Uterus (tissue), 2 donors: Measurements from ENCODE around the gene CTIF.
"Not testable (repeated sequence)": the region's sequence is repeated elsewhere in the genome, so short reads cannot be mapped to it uniquely, and the experiment has no call there.

ENCODE experiments used
- POLR2A ChIP-seq, 2 donors: fragments of 450-650 bp; IDR thresholded peaks; one replicate each; pipeline ENCODE4 v1.6.1; 2016; ENCODE audit warnings: antibody characterized with exemption in 2 of 2, mild to moderate bottlenecking in 1 of 2, moderate library complexity in 1 of 2
- TF ChIP-seq, protein P1 (sequence below), 4 experiments: fragments of 200-600 bp in 2 of 4; fragments of 450-650 bp in 2 of 4; sonication (generic) in 2 of 4; IDR thresholded peaks; one replicate each; pipeline ENCODE4 v1.5.1; 2016 to 2019; ENCODE audit warnings: antibody characterized with exemption in 4 of 4, mild to moderate bottlenecking in 2 of 4, moderate library complexity in 1 of 4

- TF ChIP-seq, protein P1, sequence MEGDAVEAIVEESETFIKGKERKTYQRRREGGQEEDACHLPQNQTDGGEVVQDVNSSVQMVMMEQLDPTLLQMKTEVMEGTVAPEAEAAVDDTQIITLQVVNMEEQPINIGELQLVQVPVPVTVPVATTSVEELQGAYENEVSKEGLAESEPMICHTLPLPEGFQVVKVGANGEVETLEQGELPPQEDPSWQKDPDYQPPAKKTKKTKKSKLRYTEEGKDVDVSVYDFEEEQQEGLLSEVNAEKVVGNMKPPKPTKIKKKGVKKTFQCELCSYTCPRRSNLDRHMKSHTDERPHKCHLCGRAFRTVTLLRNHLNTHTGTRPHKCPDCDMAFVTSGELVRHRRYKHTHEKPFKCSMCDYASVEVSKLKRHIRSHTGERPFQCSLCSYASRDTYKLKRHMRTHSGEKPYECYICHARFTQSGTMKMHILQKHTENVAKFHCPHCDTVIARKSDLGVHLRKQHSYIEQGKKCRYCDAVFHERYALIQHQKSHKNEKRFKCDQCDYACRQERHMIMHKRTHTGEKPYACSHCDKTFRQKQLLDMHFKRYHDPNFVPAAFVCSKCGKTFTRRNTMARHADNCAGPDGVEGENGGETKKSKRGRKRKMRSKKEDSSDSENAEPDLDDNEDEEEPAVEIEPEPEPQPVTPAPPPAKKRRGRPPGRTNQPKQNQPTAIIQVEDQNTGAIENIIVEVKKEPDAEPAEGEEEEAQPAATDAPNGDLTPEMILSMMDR (IDR thresholded peaks at IDR 0.05) = not testable (repeated sequence)
- not testable (repeated sequence) for TF ChIP-seq POLR2A (IDR thresholded peaks at IDR 0.05)
Measured at GRCh38 chr18:48512498-48512897, 26.3 kb upstream of the CTIF start.
